A673 (cell line): ENCODE measurements around the gene SLC16A7. TPM values are rescaled to one million over a fixed set of nuclear protein-coding genes. Genes with fewer than 3 reads are reported as not detected.

Experiments used
- BruUV-seq: library from RNA; stranded (reverse); fragments of 400-500 nt; replicated peaks from 2 replicates; lab custom pipeline; 2021; lab: Mats Ljungman, UMichigan
- CTCF ChIA-PET: fragments of 300-600 bp; sonication (Branson Sonifier 250); formaldehyde crosslinking; loops from one replicate; lab custom pipeline; 2022; ENCODE audit warnings: antibody characterized with exemption; lab: Charles Lee
- POLR2A ChIA-PET: fragments of 300-600 bp; sonication (Branson Sonifier 250); formaldehyde crosslinking; loops from one replicate; lab custom pipeline; 2022; ENCODE audit warnings: antibody characterized with exemption; ENCODE audit not compliant: low non-redundant PET; lab: Charles Lee
- DNase-seq: peaks from one replicate; pipeline ENCODE4 v3.0.0-alpha.2; 2015; ENCODE audit warnings: low spot score
- H3K27ac ChIP-seq: fragments of 200-600 bp; sonication (generic); 2 replicates; pipeline ENCODE4 v1.5.1; 2016; ENCODE audit warnings: mixed run types, low read depth, mild to moderate bottlenecking, mixed read lengths, antibody characterized with exemption, low read length; ENCODE audit not compliant: poor library complexity, severe bottlenecking
- H3K27me3 ChIP-seq: fragments of 200-600 bp; sonication (generic); replicated peaks from 2 replicates; pipeline ENCODE4 v1.6.1; 2017; ENCODE audit warnings: mixed run types, low read depth, mild to moderate bottlenecking, mixed read lengths, antibody characterized with exemption, low read length; ENCODE audit not compliant: insufficient read depth, poor library complexity
- H3K36me3 ChIP-seq: fragments of 200-600 bp; sonication (generic); 2 replicates; pipeline ENCODE4 v1.6.1; 2016; ENCODE audit warnings: mixed run types, mild to moderate bottlenecking, mixed read lengths, antibody characterized with exemption, low read length; ENCODE audit not compliant: insufficient read depth, poor library complexity, severe bottlenecking
- H3K4me1 ChIP-seq: fragments of 200-600 bp; sonication (generic); 2 replicates; pipeline ENCODE4 v1.6.1; 2017; ENCODE audit warnings: mixed run types, mild to moderate bottlenecking, mixed read lengths, antibody characterized with exemption, low read length; ENCODE audit not compliant: insufficient read depth, poor library complexity, severe bottlenecking
- H3K4me3 ChIP-seq: fragments of 200-600 bp; sonication (generic); 2 replicates; pipeline ENCODE4 v1.5.1; 2016; ENCODE audit warnings: low read depth, mixed run types, mild to moderate bottlenecking, mixed read lengths, low read length; ENCODE audit not compliant: poor library complexity, severe bottlenecking
- H3K9me3 ChIP-seq: fragments of 200-600 bp; sonication (generic); 2 replicates; pipeline ENCODE4 v1.6.1; 2016; ENCODE audit warnings: mixed run types, low read depth, mild to moderate bottlenecking, mixed read lengths, antibody characterized with exemption, low read length; ENCODE audit not compliant: poor library complexity, severe bottlenecking
- CTCF ChIP-seq: fragments of 300-800, 200-600 bp; sonication (generic); conservative IDR thresholded peaks from 2 replicates; pipeline ENCODE4 v1.5.1; 2017; ENCODE audit warnings: low read depth, mild to moderate bottlenecking, antibody characterized with exemption, low read length, moderate library complexity, mixed read lengths
- EZH2 ChIP-seq: fragments of 200-600 bp; sonication (generic); IDR thresholded peaks from 2 replicates; pipeline ENCODE4 v1.6.1; 2017; ENCODE audit warnings: borderline replicate concordance, low read depth, mild to moderate bottlenecking, mixed read lengths, antibody characterized with exemption, low read length; ENCODE audit not compliant: poor library complexity, severe bottlenecking
- intact Hi-C: fragments of 100-400 bp; cut with micrococcal nuclease; formaldehyde crosslinking; loops from one replicate; pipeline ENCODE4 v1.10.0; 2022; ENCODE audit not compliant: unreplicated experiment
- total RNA-seq: library from RNA; stranded (reverse); gene quantifications from 2 replicates; pipeline ENCODE4 v1.2.3, GENCODE V29; 2021

SLC16A7 gene
- total RNA-seq, 1 experiment from 2014 or later: 2.5 TPM

GRCh38 chr12:59811991-59812390 lies 216.2 kb downstream of the SLC16A7 start:
- ChIA-PET CTCF (no interaction called here), POLR2A (no interaction called here)
- Histone ChIP-seq H3K4me3 (no peak overlapping the region), H3K27ac (no peak overlapping the region), H3K27me3 (no peaks in the 10 kb centered on the region), H3K4me1 (no peaks in the 10 kb centered on the region), H3K36me3 (no peaks in the 10 kb centered on the region), H3K9me3 (no peaks in the 10 kb centered on the region)
- no peak for DNase-seq
- intact Hi-C loops: no loop called here
- TF ChIP-seq EZH2 (no peak), CTCF (no peak)
- no TSS peak for BruUV-seq

GRCh38 chr12:59812716-59813115 lies 216.9 kb downstream of the SLC16A7 start:
- no peaks in the 10 kb centered on the region for H3K9me3 ChIP-seq
- intact Hi-C loops: no loop called here
- no peak overlapping the region for H3K27ac ChIP-seq
- no peak for DNase-seq
- CTCF ChIA-PET: no interaction called here
- POLR2A ChIA-PET: no interaction called here
- H3K4me3 ChIP-seq: no peak overlapping the region
- BruUV-seq: no TSS peak
- no peaks in the 10 kb centered on the region for H3K4me1 ChIP-seq
- no peaks in the 10 kb centered on the region for H3K27me3 ChIP-seq
- H3K36me3 ChIP-seq: no peaks in the 10 kb centered on the region
- TF ChIP-seq EZH2 (no peak), CTCF (no peak)

GRCh38 chr12:59820594-59821011 lies 224.8 kb downstream of the SLC16A7 start:
- CTCF ChIA-PET: no interaction called here

More at GRCh38 chr12:59820594-59821011, 224.8 kb downstream of the SLC16A7 start:
- Histone ChIP-seq H3K9me3 (no peaks in the 10 kb centered on the region), H3K36me3 (no peaks in the 10 kb centered on the region), H3K4me3 (no peak overlapping the region), H3K27ac (no peak overlapping the region), H3K27me3 (no peaks in the 10 kb centered on the region), H3K4me1 (no peaks in the 10 kb centered on the region)
- no peak for DNase-seq
- intact Hi-C loops: no loop called here
- POLR2A ChIA-PET: no interaction called here
- TF ChIP-seq EZH2 (no peak), CTCF (no peak)
- BruUV-seq: no TSS peak
